ENCODE measurements around the gene RAB10. TPM values are rescaled to one million over a fixed set of nuclear protein-coding genes. Genes with fewer than 3 reads are reported as not detected.

RAB10 gene
- total and polyA plus RNA-seq, 9 of the 15 experiments (the other 6 are each of a cell fraction or from before 2014, with no cell fraction given) = 25.1 to 214 (median 157) TPM

GRCh38 chr2:26184555-26185303 lies 150.8 kb downstream of the RAB10 start (continued):
- TF ChIP-seq RFX5 (IDR thresholded peaks at IDR 0.05; ENCODE audit: low read depth, low read length) (no peak), NCOR1 (IDR thresholded peaks at IDR 0.05) (no peak), RHOXF2B (CRISPR knock-in tag; conservative IDR thresholded peaks at IDR 0.05) (no peak), EGR1 (conservative IDR thresholded peaks at IDR 0.05) (no peak), PRPF4 (IDR thresholded peaks at IDR 0.05; ENCODE audit: insufficient read depth, low read depth, low read length, poor library complexity, severe bottlenecking) (no peak), KDM2B (CRISPR knock-in tag; IDR thresholded peaks at IDR 0.05) (peak; percentile 14; the same call in 1 of the 2 replicates), MCM2 (IDR thresholded peaks at IDR 0.05; ENCODE audit: low read depth) (no peak), ZFP91 (CRISPR knock-in tag; IDR thresholded peaks at IDR 0.05) (peak; percentile 59; the same call in 1 of the 2 replicates), MIER1 (IDR thresholded peaks at IDR 0.05; ENCODE audit: low read depth) (no peak), CTCF (IDR thresholded peaks at IDR 0.05 in 2 of 3, conservative IDR thresholded peaks at IDR 0.05 in 1 of 3; ENCODE audit: insufficient read depth in 2 of 3, low read depth in 1 of 3, low read length in 3 of 3) (peak; percentile 64 to 91 (median 81)), SIN3A (IDR thresholded peaks at IDR 0.05; ENCODE audit: borderline replicate concordance in 2 of 2, control insufficient read depth in 1 of 2, low read depth in 2 of 2, low read length in 2 of 2) (0 out of 4 replicates have a peak, but pooled peaks have one; percentile 17 to 43), SMAD3 (CRISPR knock-in tag; conservative IDR thresholded peaks at IDR 0.05) (no peak), ZNF561 (CRISPR knock-in tag; conservative IDR thresholded peaks at IDR 0.05) (no peak), HDGF (IDR thresholded peaks at IDR 0.05) (no peak), SMARCE1 (IDR thresholded peaks at IDR 0.05) (no peak), ZBED1 (IDR thresholded peaks at IDR 0.05) (no peak), DEAF1 (CRISPR knock-in tag; IDR thresholded peaks at IDR 0.05) (peak; percentile 80), NFXL1 (CRISPR knock-in tag; IDR thresholded peaks at IDR 0.05) (no peak), U2AF1 (optimal IDR thresholded peaks at IDR 0.05; ENCODE audit: low read depth, low read length) (no peak), BCOR (IDR thresholded peaks at IDR 0.05) (no peak), ZC3H4 (CRISPR knock-in tag; IDR thresholded peaks at IDR 0.05; ENCODE audit: borderline replicate concordance) (no peak), NCOA1 (IDR thresholded peaks at IDR 0.05; ENCODE audit: low read depth) (no peak), PURB (CRISPR knock-in tag; IDR thresholded peaks at IDR 0.05; ENCODE audit: low read depth) (no peak), KAT8 (IDR thresholded peaks at IDR 0.05; ENCODE audit: low read depth) (no peak), HDAC2 (IDR thresholded peaks at IDR 0.05) (no peak), EHMT2 (IDR thresholded peaks at IDR 0.05) (no peak), BRD4 (IDR thresholded peaks at IDR 0.05) (no peak), GABPA (tag; conservative IDR thresholded peaks at IDR 0.05; ENCODE audit: low read depth) (peak; percentile 70)
